ENCODE data around the gene ASXL2.
"Not testable (repeated sequence)": the region's sequence is repeated elsewhere in the genome, so short reads cannot be mapped to it uniquely, and the experiment has no call there.

ASXL2 gene

GRCh38 chr2:25853038-25853638 lies 25.1 kb downstream of the ASXL2 start:
- no peak for TF ChIP-seq CTCF (conservative IDR thresholded peaks at IDR 0.05; ENCODE audit: low read length)
- no peak for DNase-seq (ENCODE audit: low read depth)
- H3K4me3 ChIP-seq (ENCODE audit: low read length): no peak overlapping the region

- DNase-seq (ENCODE audit: low read depth): peak; percentile 88
- peak; percentile 72 for TF ChIP-seq CTCF (conservative IDR thresholded peaks at IDR 0.05; ENCODE audit: low read length)
- peak overlapping the region; percentile 6; the same call in 1 of the 2 replicates for H3K4me3 ChIP-seq (ENCODE audit: low read length)
Measured at GRCh38 chr2:25851740-25852503, 26.4 kb downstream of the ASXL2 start.

GRCh38 chr2:25850400-25850799 lies 27.9 kb downstream of the ASXL2 start:
- H3K4me3 ChIP-seq (ENCODE audit: low read length); DNase-seq (ENCODE audit: low read depth): not testable (repeated sequence)

GRCh38 chr2:25849350-25849749 lies 28.9 kb downstream of the ASXL2 start:
- not testable (repeated sequence) for H3K4me3 ChIP-seq (ENCODE audit: low read length); DNase-seq (ENCODE audit: low read depth)

- peak; percentile 12 for DNase-seq (ENCODE audit: low read depth)
- no peak overlapping the region for H3K4me3 ChIP-seq (ENCODE audit: low read length)
- TF ChIP-seq CTCF (conservative IDR thresholded peaks at IDR 0.05; ENCODE audit: low read length): no peak
Measured at GRCh38 chr2:25845843-25846505, 32.3 kb downstream of the ASXL2 start.

GRCh38 chr2:25844089-25844488 lies 34.2 kb downstream of the ASXL2 start:
- DNase-seq (ENCODE audit: low read depth): peak; percentile 46
- no peak for TF ChIP-seq CTCF (conservative IDR thresholded peaks at IDR 0.05; ENCODE audit: low read length)
- H3K4me3 ChIP-seq (ENCODE audit: low read length): no peak overlapping the region

- no peak for DNase-seq (ENCODE audit: low read depth)
- TF ChIP-seq CTCF (conservative IDR thresholded peaks at IDR 0.05; ENCODE audit: low read length): no peak
- no peak overlapping the region for H3K4me3 ChIP-seq (ENCODE audit: low read length)
Measured at GRCh38 chr2:25842155-25842554, 36.1 kb downstream of the ASXL2 start.

All from AG10803 (cell line).